ENCODE data around the gene C22orf31.
A peak's percentile ranks its signal among the peaks of the same experiment; 100 is the strongest.

Gene C22orf31

DNA sequence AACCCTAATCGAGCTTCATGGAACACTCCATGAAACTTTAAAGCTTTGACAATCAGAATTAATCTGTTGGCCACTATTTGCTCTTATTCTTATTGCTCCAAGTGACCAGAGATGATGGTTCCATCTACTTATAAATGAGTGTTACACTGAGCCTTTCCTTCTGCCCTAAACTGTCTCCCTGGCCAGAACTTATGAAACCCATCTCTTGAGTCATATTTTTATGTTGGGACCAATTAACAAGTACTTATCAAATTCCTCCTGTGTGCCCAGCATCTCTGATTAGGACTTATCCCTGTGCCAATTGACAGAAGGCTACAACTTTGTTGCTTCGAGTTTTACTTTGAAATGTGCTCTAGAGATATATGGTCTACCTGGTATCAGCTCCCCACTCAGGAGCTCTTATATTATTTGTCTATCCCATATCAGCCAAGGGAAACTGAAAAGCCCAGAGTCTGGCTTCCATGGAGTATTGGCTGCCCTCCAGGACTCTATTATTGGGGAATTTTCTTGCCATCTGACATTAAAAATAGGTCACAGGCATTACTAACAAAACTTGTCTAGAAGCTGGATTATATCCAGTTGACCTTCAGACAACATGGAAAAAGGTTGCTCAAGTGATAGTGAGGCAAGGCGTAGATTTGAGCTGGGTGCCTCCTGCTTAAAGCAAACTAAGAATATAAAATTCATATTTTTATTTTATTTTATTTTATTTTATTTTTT, 20.0 kb upstream of the C22orf31 start:
- no peak for DNase-seq (ENCODE audit: low read depth in 2 of 2)

DNA sequence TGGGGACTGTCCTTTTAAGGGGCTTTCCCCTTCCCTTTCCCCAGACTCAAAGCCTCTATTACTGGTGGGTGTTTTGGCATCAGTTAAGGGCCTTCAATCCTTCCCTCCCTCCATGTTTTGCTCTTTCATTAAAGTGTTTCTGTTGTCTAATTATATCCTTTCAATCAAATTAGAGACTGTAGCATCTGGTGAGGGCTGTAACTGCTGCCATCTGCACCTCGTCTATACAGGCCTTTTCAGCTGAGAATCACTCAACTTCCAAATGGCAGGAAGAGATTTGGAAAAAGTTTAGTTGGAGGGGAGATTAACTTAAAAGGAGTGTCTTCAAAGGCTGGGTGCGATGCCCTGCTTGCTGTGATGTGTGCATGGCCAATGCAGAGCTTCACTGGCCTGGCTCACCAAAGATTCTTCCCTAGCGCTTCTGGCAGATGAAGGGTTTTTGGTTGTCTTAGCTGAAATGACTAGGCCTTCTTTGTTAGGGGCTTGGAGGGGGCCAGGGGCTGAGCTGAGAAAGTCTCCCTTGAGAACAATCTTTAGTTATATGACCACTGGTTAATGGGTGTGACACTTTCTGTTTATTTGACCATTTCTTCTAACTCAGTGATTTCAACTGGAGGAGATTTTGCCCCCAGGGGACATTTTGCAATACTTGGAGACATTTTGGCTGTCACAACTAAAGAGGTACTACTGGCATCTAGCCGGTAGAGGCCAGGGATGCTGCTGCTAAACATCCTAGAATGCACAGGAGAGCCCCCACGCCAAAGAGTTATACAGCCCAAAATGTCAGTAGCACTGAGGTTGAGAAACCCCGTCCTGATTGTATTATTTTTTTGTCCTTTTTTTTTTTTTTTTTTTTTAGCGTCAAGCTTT, 18.7 kb upstream of the C22orf31 start:
- no peak for DNase-seq (ENCODE audit: low read depth in 2 of 2)

DNA sequence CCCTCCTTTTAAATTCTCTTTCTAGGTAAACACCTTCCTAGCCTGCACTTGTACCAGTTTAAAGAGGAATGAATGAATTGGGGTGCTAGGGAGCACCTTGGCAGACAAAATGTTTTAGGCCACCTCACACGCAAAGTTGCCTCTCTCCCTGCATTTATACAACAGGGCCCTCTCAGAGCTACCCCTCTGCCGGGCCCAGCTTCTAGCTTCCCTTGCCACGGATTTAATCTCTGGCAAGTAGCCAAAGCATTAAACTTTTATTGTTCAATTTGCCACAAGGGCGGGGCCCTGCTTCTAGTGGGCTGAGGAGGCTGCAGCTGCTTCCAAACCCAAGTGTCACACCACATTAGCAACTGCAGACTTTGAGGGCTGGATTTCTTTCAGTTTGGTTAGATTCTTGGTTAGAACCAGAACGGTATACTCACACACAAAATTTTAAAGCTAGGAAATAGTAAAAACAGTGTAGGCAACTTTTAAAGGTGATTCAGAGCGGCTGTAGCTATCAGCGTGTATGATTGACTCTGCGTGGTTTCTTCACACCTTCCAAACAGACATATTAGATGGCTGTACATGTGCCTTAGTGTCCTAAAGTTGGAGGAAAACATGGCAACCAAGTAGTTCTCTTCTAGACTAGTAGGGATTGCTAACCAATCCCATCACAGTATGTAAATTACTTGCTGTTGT, 17.7 kb upstream of the C22orf31 start:
- no peak for DNase-seq (ENCODE audit: low read depth in 2 of 2)

DNA sequence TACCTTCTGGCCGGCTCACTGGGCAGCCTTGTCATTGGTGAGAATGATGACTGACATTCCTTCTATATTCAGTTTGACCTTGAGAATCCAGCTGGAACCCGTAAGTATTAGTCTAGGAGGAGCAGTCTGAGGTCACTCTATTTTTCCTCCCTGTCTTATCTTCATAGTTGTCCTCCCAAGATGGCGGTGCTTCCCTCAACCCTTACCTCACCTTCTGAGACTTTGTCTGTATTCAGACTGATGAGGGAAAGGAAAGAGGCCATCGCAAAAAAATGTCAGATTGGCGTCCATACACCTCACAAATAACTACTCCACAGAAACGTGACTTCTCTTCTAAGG, 17.2 kb upstream of the C22orf31 start:
- no peak for DNase-seq (ENCODE audit: low read depth in 2 of 2)

DNA sequence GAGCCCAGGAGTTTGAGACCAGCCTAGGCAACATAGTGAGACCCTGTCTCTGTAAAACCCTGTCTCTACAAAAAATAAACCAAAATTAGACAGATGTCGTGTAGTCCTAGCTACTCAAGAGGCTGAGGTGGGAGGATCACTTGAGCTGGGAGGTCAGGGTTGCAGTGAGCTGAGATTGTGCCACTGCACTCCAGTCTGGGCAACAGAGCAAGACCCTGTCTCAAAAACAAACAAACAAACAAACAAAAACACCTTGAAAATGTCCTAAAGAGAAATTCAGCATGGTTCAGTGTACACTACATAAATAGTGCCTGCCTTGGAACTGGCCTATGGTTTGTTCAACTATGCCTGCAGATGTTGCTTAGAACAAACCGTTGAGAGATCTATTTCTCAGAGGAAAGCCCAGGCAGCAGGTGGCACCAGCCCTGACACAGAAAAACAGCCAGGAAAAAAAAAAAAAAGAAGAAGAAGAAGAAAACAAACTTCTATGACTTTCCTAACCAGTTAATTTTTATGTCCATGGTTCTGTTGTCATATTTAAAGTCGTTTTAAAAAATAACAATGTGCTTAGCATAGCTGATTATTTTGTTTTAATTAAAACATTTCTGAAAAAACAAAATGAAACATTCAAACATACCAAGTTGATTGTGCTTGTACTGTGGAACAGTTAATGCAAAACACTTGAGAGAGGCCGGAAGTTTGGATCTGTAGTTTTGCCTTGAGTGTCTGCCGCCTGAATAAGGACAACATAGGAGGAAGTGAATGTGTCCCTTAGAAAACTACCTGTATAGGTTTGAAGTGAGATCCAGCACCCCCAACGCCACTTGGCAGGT, 16.6 kb upstream of the C22orf31 start:
- no peak for DNase-seq (ENCODE audit: low read depth in 2 of 2)

DNA sequence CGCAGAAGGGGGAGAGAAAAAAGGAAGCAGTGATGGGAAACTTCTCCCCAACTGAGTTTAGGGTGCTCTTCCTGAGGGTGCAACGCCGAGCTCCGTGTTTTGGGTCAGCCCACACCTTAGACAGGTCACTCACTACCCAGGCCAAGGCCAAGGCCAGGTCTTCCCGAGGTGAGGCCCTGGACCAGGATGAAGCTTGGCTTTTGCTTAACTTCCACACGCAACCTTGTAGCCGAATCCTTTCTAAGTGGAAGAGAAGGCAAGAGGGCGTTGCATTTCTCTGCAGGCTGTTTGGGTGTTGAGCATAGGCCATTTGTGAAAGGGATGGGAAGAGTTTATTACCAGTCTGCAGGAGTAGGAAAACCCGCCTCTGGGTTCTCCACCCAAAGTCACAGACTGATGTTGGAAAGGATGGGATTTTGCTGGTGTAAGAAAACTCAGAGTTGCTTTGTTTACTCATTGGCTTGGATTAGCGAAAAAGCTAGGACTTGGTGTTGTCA, 12.7 kb upstream of the C22orf31 start:
- DNase-seq (ENCODE audit: low read depth in 2 of 2), result no peak

DNA sequence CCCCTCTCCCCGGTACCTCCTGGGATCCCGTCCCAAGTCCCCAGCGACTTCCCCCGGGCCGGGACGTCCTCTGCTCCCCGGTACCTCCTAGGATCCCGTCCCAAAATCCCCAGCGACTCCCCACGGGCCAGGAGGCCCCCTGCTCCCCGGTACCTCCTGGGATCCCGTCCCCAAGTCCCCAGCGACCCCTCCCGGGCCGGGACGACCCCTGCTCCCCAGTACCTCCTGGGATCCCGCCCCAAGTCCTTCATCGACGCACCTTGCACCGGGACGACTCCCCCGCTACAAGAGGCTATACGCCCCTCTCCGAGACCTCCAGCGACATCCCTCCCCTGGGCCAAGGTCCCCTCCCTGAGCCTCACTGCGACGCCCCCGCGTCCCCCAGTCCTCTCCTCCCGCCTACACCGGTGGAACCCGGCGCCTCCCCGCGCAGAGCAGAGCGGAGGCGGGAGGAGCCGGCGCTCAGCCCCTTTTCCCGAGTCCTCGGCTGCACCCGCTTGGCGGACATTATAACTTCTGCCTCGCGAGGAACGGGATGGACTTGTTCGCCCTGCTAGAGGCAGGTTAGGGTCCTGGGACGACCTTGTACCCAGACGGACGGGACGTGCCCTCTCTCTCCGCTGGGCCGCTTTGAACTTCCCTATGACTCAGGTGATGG, 12.1 kb upstream of the C22orf31 start:
- no peak for DNase-seq (ENCODE audit: low read depth in 2 of 2)

DNA sequence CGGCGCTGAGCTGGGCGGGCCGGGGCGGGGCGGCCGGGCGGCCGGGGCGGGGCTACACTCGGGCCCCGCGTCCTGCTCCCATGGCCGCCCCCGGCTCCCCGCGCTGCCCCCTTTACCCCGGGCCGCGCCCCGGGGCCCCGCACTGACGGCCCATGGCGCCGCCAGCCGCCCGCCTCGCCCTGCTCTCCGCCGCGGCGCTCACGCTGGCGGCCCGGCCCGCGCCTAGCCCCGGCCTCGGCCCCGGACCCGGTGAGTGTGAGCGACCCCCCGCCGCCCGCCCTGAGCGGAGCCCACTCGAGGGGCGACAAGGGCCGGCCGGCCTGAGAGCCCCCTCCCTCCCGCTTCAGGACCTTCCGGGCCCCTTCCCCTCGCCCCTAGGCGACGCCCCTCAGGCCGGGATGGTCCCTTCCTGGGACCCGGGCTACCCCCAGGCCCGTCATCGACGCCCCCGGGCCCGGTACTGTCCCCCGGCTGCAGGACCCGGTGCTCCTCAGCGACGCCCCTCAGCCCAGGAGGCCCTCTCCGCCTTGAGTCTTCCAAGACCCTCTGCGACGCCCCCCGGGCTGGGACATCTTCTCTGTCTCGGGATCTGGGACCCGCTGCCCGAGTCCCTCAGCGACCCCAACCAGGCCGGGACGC, 11.5 kb upstream of the C22orf31 start, which contains the start of gene KREMEN1:
KREMEN1 (plus strand) TSS at position 57 of the 639 bp plus-strand sequence; CDS start at position 153, 96 bp downstream.
- DNase-seq (ENCODE audit: low read depth in 2 of 2), result no peak

DNA sequence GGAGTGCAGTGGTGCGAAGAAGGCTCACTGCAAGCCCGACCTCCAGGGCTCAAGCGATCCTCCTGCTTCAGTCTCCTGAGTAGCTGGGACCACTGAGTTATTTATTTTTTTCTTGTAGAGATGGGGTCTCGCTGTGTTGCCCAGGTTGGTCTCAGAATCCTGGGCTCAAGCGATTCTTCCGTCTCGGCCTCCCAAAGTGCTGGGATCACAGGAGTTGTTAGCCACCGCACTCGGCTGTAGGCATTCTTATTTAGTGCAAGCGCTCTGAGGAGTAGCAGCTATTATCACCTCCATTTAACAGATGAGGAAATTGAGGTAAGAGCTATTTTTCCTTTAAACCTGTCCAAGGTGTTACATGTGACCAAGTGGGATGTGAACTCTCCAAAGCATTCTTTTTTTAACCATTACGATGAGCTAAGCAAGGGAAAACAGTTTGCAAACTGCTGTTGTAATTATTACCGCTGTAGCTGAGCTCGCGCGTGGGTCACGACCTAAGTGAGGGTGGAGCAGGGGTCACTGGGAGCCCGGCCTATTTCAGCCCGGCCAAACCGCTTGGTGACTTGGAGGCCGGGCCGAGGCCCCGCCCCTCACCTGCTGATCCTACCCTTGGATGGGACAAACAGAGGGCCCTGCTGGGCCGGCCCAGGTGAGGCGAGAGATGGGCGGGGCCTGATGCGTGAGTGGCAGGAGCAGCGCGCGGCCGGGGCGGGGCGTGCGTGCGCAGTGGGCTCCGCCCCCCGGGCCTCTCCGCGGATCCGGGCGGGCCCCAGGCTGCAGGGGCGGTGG, 10.8 kb upstream of the C22orf31 start:
- DNase-seq (ENCODE audit: low read depth in 2 of 2), result peak; percentile 65 to 82

DNA sequence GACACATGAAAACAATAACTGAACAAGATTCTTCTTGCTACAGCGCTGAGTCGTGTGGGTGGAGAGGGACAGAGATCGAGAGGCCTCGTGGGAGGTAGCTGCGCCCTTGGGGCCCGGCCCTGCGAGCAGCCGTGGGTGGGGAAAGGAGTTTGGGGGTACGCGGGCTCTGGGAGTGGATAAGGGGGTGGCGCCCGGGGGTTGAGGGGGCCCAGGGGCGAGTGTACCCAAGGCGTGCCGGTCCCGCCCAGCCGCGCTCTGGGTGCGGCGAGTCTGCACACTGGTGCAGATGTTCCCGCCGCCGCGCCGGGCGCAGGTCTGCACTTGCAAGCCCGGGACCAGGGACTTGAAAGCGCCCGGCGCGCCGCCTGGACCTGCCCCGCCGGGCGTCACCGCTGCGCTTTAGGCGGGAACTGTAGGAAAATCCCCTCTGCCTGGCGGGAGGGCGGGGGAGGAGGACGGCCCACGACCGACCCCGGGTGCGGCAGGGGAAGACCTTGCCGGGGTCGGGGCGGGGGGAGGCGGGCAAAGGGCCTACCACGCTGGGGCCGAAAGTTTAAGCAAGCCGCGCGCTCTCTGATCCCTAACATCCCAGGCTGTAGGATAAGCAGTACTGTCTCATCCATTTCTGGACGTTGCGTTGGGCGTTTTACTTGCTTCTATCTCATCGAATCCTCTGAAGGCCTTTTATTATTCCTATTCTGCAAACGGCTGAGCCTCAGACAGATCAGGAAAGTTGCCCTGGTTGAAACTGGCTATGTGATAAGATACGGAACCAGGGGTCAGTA, 9.8 kb upstream of the C22orf31 start:
- DNase-seq (ENCODE audit: low read depth in 2 of 2), result peak in 1 of 2 donors; percentile 19

DNA sequence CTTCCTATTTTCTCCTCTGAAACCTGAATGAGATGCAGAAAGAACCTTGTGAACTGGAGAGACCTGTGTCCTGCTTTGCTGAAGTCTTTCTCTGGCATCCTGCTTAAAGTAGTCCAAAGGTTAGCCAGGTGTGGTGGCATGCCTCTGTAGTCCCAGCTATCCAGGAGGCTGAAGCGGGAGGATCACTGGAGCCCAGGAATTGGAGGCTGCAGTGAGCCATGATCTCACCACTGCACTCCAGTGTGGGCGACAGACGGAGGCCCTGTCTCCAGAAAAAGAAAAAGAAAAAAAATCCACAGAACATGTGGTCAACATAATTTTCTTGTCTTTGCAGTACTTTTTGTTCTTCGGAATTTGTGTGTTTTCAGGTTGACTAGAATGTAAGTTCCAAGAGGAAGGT, 8.9 kb upstream of the C22orf31 start:
- no peak for DNase-seq (ENCODE audit: low read depth in 2 of 2)

DNA sequence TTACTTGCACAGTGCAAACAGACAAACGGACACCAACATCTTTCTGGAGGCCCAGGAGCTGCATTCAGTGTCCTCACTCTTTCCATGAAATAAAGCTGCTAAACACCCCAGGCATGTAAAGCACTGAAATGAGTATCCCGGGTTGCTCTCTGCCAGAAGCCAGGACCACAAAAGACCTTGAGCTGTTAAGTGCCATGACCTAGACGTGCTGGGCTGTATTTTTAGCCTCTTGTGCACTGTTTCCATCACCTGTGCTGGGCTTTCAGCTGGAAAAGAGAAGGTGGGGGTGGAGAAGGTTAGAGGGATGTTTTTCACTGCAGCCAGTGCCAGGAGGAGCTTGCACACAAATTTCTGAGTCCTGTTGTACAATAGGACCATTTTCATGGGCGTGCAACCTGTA, 7.8 kb upstream of the C22orf31 start:
- DNase-seq (ENCODE audit: low read depth in 2 of 2), result no peak

DNA sequence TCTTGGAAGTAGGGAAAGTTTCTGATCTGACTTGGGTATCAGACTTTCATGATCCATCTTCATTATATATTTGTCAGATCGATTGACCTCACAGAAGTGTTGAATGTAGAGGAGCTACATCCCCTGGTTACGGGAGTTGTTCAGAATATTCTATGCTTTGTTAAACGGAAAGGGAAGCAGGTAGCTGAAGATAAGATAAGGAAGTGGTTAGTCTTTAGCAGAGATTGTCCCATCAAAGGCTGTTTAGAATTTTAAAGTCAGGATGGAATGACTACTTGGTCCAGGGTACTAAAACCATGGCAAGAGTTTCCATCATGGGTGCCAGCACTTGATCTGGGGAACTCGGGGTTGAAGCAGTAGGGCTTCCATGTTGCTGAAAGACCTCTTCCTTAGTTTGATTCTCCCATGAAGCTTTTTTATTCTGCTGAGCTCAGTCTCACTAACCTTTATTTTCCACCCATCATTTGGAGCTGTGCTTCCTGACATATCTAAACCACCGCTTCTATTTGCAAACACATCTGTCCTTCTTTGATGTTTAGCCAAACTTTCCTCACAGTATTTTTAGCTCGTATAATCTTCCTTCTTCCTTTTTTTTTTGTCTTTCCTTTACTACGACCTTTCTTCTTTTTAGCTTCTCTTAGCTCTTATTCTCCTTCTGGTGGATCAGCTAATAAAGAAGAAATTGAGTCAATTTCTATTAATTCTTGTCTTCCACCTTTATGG, 4.0 kb upstream of the C22orf31 start:
- DNase-seq (ENCODE audit: low read depth in 2 of 2), result no peak

DNA sequence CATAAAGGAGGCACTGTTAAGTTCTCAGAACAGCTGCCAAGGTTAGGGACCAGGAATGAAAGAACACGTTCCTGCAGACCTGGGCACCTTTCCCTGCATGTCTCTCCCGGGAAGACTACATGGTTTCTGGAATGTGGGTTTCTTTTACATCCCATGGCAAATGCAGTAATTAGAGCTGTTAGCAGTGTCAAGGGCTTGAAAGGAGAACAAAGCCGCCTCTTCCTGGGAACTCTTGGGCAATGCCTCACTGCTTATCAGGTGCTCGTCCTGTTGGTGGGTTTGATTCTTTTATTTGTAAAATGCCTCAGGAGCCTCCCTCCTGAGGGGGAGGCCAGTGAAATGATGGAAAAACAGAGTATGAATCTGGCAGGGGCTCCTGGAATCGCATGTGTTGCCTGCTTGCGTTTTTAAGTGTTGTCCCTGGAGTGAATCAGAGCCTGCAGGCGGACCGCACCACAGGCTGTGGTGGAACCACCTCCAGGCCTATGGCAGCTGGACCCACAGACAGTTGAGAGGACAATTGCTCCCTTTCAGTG, 723 bp upstream of the C22orf31 start:
- DNase-seq (ENCODE audit: low read depth in 2 of 2), result no peak

DNA sequence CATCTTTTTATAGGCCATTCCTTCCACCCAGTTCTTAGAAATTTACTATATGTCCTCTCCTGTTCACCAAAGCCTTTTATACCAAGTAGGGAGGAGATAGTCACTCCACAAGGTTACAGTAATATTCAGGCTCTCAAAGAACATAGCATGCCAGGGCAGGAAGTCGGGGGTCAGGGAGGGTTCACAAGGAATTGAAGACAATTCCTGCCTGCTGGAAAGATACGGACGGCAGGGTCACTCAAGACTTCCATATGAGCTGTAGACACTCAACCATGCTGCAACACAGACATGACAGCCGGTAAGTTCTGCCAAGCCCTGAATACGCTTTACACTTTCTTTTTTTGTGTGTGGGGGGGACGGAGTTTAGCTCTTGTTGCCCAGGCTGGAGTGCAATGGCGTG, 700 bp downstream of the C22orf31 start:
- DNase-seq (ENCODE audit: low read depth in 2 of 2), result no peak

DNA sequence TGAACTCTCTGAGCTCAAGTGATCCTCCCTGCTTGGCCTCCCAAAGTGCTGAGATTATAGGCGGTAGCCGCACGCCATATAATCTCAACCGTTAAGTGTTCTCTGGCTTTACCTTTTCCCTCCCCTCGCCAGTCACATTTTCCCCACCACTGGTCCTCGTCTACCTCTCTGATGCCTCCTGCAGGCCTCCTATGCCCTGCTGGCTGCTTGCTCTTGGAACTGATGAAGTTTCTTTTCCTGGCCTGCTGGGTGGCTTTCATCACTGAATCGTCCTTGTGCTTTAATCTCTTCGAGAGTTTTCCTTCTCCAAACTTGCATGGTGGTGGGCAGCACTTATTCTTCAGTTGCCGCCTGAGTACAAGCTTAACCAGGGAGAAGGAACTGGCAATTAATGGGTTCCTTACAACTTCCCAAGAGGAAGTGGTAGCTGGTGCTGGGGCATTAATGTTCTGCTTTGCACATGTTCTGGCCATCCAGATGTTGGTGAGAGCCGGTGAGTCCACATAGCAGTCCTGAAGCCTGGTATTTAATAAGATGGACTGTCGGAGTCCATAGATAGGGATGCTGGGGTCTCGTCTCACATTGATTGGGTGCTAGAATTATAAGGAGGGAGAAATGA, 1.3 kb downstream of the C22orf31 start:
- no peak for DNase-seq (ENCODE audit: low read depth in 2 of 2)

DNA sequence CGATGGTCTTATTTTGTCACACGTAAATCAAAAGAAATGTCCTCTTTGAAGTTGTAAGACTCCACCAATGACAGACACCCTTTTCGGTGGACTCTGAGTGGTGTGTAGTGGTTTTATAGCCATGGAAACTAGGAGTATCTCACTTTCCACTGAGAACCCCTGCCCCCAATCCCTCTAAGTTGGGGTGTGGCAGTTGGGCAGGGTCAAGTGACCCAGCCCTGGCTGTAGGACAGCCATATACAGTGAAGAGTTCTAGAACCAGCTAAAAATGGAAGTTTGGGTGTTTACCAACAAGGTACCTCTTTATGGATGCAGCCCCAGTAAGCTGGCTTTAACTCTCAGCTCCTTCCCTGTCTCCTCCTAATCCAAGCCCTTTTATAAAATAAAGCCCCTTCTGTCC, 5.2 kb downstream of the C22orf31 start:
- DNase-seq (ENCODE audit: low read depth in 2 of 2), result no peak
